ENCODE measurements around the gene TUSC2.
"Not testable (repeated sequence)": the region's sequence is repeated elsewhere in the genome, so short reads cannot be mapped to it uniquely, and the experiment has no call there.

Gene TUSC2

DNA sequence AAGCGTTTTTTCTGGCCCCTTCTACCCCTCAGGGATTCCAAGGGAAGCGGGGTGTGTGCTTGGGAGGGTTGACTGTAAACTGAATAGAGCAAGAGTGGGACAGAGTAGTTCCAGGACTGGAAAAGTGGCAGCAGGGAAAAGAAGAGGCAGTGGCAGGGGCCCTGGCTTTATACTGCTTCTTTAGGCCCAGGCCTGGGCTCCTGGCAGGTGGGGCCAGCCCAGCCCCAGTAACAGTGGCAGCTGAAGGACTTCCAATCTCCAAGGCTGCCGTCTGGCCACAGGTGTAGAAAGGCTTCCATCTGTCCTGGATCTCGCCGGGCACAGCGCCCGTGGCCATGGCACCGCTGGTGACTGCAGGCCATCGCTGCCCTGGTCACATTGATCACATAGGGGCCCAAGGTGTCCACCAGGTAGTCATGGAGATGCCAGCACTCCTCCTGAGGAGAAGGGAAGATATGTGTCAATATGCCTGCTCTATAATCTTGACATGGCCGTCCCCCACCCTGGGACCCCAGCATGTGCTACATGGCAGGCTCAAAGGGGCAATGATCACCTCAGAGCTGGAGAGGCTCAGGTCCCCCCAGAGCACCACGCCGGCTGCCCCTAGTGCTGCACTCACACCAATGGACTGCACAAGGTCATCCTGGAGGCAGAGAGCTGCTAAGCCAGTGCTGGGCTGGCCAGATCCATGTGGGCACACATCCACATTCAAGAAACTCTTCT lies 34.8 kb downstream of the TUSC2 start:
- no peak for DNase-seq

DNA sequence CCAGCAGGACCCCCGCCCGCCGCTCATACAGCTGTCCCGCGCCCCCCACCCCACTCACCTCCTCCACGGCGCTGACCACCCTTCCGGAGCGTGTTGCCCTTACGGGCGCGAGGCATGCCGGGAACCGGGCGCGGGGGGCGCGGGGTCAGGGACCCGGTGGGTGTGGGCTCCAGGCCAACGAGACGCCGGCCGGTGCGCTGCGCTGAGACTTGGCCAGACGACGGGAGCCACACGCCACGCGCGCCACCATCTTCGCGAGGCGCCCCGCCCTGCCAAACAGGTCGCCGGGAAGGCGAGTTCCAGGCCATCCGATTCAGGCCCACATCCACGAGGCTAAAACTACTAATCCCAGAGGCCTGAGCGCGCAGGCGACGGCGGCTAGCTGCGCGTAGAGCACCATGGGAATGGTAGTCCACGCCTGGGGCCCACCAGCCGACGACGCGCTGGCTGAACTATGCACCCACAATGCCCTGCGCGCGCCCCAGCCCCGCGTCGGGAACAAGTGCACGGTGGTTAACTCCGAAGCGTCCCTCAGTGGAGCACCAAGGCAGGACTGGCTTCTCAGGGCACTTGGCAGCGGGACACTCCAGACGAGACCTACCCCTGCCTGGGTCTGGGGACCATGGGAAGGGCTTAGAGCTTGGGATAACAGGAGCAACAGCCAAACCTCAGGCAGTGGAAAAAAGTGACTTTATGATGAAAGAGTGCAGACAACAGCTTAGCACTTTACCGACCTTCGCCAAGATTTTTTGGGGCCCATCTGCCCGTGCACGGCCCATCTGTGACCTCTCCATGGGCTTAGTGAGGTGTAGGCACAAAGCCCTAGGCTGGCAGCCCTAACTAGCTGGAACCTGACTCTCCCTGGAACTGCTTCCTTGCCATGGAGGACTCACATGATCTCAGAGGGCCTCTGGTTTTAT lies 35.6 kb downstream of the TUSC2 start, which contains the start of gene IFRD2:
IFRD2 (minus strand) TSS at position 271 of the 920 bp plus-strand sequence; CDS start at position 116, 155 bp downstream.
- DNase-seq = peak; percentile 96

DNA sequence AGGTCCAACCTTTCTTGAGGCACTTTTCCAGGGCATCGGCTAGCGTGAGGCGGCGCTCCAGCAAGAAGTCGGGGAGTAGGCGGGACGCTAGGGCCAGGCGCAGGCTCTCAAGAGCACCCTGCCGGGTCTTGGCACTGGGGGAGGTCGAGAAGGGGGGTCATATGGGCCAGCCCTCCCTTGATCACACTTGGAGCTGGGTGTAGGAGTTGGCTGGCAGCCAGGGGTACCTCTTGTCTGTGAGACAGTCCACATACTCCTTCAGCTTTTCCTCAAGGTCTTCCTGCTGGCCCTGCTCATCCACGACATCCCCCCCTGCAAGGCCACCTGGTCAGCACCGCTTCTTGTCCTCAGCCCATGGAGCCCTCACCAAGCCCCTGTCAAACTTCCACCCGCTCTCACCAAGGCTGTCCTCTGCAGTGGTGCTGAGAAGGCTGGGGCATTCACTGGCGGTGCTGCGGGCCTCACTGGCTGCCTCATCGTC lies 37.8 kb downstream of the TUSC2 start:
- no peak for DNase-seq

DNA sequence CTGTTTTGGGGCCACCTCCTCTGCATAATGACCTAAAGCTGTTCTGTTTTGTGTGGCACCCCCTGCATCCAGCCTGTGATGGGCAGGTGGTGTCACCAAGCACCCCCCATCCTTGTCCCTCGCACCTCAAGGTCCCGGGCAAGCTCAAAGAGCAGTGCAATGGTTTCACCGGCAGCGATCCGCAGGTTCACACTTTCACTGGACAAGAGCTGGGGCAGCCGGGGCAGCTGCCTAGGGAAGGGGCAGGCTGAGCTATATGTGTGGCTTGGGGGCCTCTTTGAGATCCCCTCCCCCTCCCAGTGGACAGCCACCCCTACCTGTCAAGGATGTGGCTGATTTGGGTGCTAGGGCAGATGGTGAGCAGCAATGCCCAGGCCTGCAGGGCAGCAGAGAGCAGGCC lies 38.9 kb downstream of the TUSC2 start:
- DNase-seq = no peak

DNA sequence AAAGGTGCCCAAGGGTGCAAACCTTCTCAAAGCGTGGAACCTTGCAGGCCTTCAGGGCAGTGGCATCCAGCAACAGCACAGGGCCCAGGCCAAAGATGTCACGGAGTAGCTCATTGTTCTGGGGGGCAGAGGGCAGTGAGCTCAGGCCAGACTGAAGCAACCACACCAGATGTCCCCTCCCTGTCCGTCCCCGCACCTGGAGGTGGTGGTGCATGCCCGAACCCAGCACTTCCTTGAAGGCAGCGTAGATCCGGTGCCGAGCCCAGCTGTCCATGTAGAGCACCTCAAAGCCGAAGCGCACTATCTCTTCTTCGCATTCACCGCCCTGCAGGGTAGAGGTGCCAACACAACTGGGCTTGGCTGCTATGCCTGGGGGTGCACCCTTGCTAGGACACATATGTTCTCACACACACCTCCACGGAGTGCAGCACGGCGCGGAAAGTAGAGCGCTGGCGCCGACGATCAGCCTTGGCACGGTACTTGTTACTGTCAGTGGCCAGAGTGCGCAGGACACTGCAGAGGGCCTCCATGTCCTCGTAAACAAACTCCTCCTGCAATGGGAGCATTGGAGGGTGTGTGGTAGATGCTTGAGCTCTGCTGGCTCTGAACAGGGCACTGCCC lies 39.5 kb downstream of the TUSC2 start:
- DNase-seq = no peak

DNA sequence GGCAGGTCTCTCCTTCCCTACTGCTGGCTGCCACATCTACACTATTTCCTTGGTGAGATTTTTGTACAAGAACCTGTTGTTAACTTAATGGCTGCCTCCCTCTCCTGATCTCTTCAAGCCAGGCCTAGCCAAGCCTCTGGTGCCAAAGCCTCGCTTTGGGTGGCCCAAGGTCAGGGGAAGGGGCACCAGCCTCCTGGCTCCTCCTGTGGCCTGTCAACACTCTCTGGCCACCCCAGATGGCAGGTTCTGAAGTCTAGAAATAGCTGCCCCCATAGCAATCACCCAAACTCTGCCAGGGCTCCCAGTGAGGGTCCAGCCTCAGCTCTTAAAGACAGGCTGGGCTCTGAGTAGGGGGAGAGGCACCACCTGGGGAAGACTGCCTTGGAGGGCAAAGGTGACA lies 40.8 kb downstream of the TUSC2 start:
- DNase-seq = no peak

DNA sequence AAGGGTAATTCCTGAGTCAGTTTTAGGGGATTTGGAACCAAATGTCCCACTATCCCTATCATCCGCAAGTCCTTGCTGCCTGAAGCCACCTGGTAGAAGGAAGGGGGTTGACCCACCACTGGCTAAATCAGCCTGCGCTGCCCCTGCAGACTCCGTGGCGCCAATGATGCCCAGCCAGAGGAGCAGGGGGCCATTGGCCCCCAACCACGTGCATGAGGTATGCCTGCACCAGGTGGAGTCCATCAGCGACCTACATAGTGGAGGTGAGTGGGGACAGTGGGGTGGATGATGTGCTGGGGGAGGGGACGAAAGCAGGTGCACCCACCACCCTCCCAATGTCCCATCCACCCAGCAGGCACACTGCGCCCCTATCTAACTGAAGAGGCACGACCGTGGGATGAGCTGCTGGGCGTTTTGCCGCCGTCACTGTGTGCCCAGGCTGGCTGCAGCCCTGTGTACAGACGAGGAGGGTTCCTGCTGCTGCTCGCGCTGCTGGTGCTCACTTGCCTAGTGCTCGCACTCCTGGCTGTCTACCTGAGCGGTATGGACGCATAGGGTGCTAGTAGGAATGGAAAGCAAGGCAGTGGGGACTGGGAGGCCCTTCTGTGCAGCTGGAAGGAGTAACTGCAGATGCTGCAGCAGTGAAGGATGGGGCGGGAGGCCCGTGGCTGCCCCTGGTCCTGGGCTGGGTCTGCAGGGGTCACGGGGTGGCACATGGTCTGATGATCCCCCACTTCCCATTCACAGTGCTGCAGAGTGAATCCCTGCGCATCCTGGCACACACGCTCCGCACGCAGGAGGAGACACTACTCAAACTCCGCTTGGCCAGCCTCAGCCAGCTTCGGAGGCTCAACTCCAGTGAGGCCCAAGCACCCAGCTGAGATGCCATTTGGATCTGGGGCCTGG lies 41.4 kb downstream of the TUSC2 start:
- DNase-seq = no peak

DNA sequence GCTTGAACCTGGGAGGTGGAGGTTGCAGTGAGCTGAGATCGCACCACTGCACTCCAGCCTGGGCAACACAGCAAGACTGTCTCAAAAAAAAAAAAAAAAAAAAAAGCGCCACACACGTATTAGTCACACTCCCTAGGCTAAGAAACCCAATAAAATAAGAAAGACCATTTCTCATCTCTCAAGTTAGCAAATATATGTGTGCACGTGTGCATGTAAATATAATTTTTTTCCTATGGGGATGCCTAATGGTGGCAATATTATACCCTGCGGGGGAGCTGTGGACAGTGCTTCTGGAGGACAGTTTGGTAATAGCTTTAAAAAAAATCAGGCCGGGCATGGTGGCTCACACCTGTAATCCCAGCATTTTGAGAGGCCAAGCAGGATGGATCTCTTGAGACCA lies 43.9 kb downstream of the TUSC2 start:
- not testable (repeated sequence) for DNase-seq

DNA sequence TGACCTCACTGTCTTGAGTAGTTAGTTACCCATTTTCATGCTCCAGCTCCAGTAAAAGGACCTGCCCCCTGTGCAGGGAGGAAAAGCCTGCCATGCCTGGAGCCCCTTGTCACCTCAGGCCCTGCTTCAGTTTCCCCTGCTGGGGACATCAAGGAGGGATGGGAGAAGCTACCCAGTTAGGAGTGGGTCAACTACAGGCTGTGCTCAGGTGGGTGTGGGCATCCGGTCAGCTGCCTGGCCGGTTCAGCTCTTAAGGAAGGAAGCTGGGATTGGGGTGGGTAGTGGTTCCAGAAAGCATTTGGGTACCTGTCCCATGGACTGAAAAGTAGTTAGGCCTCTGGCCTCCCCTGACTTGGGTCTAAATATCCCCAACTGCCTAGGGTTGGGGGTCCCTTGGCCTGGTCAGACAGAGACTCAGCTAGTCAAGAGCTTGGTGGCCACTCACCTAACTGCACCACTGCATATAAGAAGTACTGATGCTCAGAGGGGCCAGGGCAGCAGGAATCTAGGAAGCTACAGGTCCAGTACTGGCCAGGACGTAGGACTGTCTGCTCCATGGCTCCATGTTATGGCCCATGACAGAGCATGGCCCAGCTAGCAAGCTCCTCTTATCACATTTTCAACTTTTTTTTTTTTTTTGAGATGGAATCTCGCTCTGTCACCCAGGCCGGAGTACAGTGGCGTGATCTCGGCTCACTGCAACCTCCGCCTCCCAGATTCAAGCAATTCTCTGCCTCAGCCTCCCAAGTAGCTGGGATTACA lies 48.6 kb downstream of the TUSC2 start:
- no peak for DNase-seq

DNA sequence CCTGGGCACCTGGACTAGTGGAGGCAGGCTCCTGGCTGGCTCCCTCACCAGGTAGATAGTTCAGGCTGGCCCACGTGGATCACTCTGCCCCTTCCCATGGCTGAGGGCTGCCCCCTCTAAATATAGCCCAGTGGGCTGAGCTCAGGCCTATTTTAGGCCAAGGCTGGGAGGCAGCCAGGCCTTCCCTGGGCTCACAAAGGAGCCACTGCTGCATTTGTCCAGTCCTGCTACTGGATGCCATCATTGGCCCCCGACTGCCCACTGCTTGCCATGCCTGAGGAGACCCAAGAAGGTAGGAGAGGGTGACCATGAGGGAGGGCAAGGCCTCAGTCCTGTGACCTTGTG lies 49.2 kb downstream of the TUSC2 start, which contains the start of gene LSMEM2:
LSMEM2 (plus strand) TSS at position 208 of the 345 bp plus-strand sequence; CDS start at position 235, 27 bp downstream.
- DNase-seq = no peak

DNA sequence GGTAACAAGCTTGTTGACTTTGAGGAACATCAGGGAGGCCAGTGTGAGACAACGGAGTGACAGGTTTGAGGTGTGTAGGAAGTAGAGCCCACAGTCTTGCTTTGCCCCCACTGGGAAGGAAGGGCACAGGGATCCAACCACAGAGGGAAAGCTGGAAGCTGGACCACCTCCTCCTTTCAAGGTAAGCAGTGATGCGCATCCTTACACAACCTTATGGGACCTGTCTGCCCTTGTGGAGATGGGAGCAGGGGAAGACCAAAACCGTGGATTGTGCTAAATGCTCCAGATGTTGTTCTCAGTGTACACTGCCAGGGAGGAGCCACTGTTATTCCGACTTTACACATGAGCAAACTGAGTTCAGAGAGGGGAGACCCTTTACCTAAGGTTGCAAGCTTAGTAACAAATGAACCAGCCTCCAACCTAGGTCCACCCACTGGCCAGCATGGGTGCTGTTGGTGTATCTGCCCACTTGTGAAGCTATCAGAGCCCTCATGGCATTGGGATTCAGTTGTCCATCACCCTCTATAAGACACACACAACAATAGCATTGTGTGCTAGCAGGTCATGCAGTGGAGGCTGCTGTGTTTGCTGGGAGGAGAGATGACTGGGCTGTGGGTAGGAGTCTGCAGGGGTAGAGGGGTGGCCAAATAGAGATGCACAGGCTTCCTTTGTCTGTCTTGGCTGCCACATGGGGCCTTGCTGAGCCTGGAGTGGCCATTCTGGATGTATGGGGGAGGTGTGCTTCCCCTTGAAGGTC lies 49.7 kb downstream of the TUSC2 start:
- no peak for DNase-seq

DNA sequence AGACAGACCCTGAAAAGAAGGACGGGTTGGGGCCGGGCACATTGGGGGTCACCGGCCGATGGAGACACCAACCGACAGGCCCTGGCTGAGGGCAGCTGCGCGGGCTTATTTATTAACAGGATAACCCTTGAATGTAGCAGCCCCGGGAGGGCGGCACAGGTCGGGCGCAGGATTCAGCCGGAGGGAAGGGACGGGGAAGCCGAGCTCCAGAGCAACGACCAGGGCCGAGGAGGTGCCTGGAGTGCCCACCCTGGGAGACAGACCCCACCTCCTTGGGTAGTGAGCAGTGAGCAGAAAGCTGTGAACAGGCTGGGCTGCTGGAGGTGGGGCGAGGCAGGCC lies 51.3 kb downstream of the TUSC2 start:
- no peak for DNase-seq

DNA sequence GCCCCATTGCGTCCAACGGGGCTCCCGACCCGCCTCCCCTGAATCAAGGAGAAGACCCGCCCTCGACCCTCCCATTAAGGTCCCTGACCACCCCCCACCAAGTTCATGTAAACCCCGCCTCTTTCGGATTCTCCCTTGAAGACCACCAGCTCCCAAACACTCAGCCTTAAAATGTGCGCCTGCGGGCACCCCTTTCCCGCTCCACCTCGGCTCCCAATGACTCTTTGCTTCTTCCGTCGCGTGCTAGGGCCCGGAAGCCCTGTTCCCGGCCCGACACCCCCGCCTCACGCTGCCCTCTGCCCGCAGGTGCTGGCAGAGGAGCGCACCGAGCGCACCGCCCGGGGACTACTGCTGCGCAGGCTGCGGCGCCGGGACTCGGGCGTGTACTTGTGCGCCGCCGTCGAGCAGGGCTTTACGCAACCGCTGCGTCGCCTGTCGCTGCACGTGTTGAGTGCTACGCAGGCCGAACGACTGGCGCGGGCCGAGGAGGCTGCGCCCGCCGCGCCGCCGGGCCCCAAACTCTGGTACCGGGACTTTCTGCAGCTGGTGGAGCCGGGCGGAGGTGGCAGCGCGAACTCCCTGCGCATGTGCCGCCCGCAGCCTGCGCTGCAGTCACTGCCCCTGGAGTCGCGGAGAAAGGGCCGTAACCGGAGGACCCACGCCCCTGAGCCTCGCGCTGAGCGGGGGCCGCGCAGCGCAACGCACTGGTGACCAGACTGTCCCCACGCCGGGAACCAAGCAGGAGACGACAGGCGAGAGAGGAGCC lies 51.8 kb downstream of the TUSC2 start:
- DNase-seq = no peak

DNA sequence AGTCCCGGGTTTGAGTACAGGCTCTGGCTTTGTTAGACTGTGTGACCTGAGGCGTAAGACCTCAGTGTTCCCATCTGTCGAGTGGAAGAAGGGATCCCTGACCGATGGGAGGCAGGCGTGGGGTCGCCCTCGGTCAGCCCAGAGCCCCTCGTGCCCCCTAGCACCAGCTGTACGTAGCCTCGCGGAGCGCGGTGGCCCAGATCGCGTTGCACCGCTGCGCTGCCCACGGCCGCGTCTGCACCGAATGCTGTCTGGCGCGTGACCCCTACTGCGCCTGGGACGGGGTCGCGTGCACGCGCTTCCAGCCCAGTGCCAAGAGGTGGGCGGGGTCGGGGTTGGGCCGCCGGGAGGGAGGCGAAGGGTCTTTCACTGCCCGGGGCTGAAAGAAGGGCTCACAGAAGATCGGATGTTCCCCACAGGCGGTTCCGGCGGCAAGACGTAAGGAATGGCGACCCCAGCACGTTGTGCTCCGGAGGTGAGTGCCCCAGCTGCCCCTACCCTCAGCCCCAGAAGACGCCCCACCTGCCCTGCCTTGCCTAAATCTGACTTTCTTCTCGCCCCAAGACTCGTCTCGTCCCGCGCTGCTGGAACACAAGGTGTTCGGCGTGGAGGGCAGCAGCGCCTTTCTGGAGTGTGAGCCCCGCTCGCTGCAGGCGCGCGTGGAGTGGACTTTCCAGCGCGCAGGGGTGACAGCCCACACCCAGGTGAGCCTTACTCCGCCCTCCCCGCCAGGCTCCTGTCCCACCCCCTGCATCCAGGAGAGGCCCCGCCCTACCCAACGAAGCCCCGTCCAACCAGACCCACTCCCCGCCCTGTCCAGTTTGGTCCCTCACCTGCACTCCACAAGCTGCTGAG lies 52.7 kb downstream of the TUSC2 start:
- no peak for DNase-seq

All from CD4-positive, alpha-beta T cell treated with Interleukin-15 for 1 hour (primary cell).